Natural killer cell (primary cell): ENCODE results near the gene FCRLB. TPM values are rescaled to one million over a fixed set of nuclear protein-coding genes. Genes with fewer than 3 reads are reported as not detected.

Experiments used
- ATAC-seq, 3 donors: fragments of 150-1000 bp in 2 of 3; fragments of 200-7000 bp in 1 of 3; cut with Tn5 transposase; 1 replicate in 1 of 3; 2 replicates in 2 of 3; pipeline ENCODE4 v1.10.0; 2021; ENCODE audit warnings: mild to moderate bottlenecking in 2 of 3, moderate library complexity in 2 of 3
- DNase-seq, 2 donors: peaks; one replicate each; pipeline versions ENCODE4 v3.0.0 to v3.0.0-alpha.2; 2013 to 2021; ENCODE audit warnings: mixed read lengths in 1 of 2
- H3K27ac ChIP-seq: one replicate; pipeline ENCODE4 v1.5.1; 2013; ENCODE audit warnings: mild to moderate bottlenecking, low read length
- H3K27me3 ChIP-seq: one replicate; pipeline ENCODE4 v1.6.1; 2013; ENCODE audit warnings: low read length; ENCODE audit not compliant: control insufficient read depth, insufficient read depth
- H3K36me3 ChIP-seq: one replicate; pipeline ENCODE4 v1.6.1; 2013; ENCODE audit warnings: low read length; ENCODE audit not compliant: control insufficient read depth, insufficient read depth
- H3K4me1 ChIP-seq: one replicate; pipeline ENCODE4 v1.6.1; 2013; ENCODE audit warnings: low read length; ENCODE audit not compliant: control insufficient read depth, insufficient read depth
- H3K4me3 ChIP-seq: one replicate; pipeline ENCODE4 v1.5.1; 2013; ENCODE audit warnings: low read length
- H3K9me3 ChIP-seq: one replicate; pipeline ENCODE4 v1.6.1; 2013; ENCODE audit warnings: low read length; ENCODE audit not compliant: control insufficient read depth, insufficient read depth
- H3K27ac Mint-ChIP-seq, 2 donors: one replicate each; pipeline ENCODE4 v1.8.0; 2022; ENCODE audit warnings: mild to moderate bottlenecking in 2 of 2, mixed read lengths in 2 of 2, moderate library complexity in 1 of 2
- H3K27me3 Mint-ChIP-seq, 2 donors: one replicate each; pipeline ENCODE4 v1.8.0; 2022; ENCODE audit warnings: low read depth in 2 of 2, mixed read lengths in 2 of 2
- H3K36me3 Mint-ChIP-seq: one replicate; pipeline ENCODE4 v1.8.0; 2022; ENCODE audit warnings: mixed read lengths
- H3K4me1 Mint-ChIP-seq, 2 donors: one replicate each; pipeline ENCODE4 v1.8.0; 2022; ENCODE audit warnings: mixed read lengths in 2 of 2
- H3K4me3 Mint-ChIP-seq: one replicate; pipeline ENCODE4 v1.8.0; 2022; ENCODE audit warnings: mild to moderate bottlenecking, moderate library complexity, mixed read lengths
- H3K9me3 Mint-ChIP-seq, 2 donors: one replicate each; pipeline ENCODE4 v1.8.0; 2022; ENCODE audit warnings: mixed read lengths in 2 of 2
- WGBS: methylation state at CpG from one replicate; pipeline ENCODE4 v1.1.7; 2013; ENCODE audit warnings: missing lambda C conversion rate; ENCODE audit not compliant: insufficient coverage; 5-methylcytosine and 5-hydroxymethylcytosine counted together
- intact Hi-C: fragments of 100-400 bp; cut with micrococcal nuclease; formaldehyde crosslinking; loops from one replicate; pipeline ENCODE4 v1.14.2; 2022
- total RNA-seq, 4 donors: library from RNA; stranded (reverse); fragments of 120-200 nt in 1 of 4; gene quantifications; one replicate each; pipeline versions ENCODE4 v1.2.3 to v1.2.4, GENCODE V29; 2013 to 2022
- TF ChIP-seq, protein P1 (sequence below): fragments of 200-600 bp; IDR thresholded peaks from one replicate; pipeline ENCODE4 v1.8.0; 2022; ENCODE audit warnings: antibody characterized with exemption

The FCRLB gene
- total RNA-seq, 3 donors from 2014 or later (not counting 1 experiment from before 2014, with no cell fraction given) = 3.6 to 6.2 (median 5.2) TPM

DNA sequence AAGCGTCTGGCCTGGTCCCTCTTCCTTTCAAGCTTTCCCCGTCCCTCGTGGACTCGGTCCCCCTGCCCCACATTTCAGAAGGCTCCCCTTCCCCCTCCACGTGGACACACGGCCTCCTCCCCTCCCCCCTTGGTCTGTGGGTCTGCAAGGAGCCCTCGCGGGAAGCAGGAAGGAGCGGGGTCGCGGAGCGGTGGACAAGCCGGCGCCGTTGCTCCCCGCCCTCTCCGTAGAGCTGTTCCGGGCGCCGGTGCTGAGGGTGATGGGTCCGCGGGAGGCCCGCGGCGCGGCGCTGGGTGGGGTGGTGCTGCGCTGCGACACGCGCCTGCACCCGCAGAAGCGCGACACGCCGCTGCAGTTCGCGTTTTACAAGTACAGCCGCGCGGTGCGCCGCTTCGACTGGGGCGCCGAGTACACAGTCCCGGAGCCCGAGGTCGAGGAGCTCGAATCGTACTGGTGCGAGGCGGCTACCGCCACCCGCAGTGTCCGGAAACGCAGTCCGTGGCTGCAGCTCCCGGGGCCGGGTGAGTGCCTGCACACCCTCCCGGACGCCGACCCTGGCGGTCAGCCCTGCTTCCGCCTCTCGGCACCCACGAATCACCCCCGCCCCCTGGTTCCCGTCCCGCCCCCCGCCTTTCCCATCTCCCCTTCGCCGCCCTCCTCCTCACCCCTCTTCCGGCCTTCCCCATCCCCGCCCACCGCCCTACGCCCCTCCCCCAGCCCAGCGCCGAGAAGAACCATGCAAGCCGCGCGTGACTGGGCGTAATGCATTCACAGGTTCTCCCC lies 5.3 kb downstream of the FCRLB start:
- H3K4me1 ChIP-seq = peaks cover 51% of the 10 kb centered on the region
- Mint-ChIP-seq H3K27me3 (no peaks in the 10 kb centered on the region), H3K27ac (peak overlapping the region; percentile 98), H3K4me1 (peaks cover 65 to 83% of the 10 kb centered on the region in 2 donors), H3K4me3 (peak overlapping the region; percentile 100), H3K9me3 (no peaks in the 10 kb centered on the region), H3K36me3 (no peaks in the 10 kb centered on the region)
- TF ChIP-seq, protein P1, sequence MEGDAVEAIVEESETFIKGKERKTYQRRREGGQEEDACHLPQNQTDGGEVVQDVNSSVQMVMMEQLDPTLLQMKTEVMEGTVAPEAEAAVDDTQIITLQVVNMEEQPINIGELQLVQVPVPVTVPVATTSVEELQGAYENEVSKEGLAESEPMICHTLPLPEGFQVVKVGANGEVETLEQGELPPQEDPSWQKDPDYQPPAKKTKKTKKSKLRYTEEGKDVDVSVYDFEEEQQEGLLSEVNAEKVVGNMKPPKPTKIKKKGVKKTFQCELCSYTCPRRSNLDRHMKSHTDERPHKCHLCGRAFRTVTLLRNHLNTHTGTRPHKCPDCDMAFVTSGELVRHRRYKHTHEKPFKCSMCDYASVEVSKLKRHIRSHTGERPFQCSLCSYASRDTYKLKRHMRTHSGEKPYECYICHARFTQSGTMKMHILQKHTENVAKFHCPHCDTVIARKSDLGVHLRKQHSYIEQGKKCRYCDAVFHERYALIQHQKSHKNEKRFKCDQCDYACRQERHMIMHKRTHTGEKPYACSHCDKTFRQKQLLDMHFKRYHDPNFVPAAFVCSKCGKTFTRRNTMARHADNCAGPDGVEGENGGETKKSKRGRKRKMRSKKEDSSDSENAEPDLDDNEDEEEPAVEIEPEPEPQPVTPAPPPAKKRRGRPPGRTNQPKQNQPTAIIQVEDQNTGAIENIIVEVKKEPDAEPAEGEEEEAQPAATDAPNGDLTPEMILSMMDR = no peak
- H3K27ac ChIP-seq = peak overlapping the region; percentile 79
- under 1% methylated on average over 80 of the region's 83 CpGs for WGBS
- DNase-seq = peak; percentile 76 to 85
- no peaks in the 10 kb centered on the region for H3K27me3 ChIP-seq
- peak; percentile 65 to 79 (median 70) for ATAC-seq
- H3K9me3 ChIP-seq = no peaks in the 10 kb centered on the region
- intact Hi-C loops = loop anchor here (1.0 to 10.0 kb wide), 2 partner anchors 12 to 182 kb away; partner anchors contain the start of gene FCGR3A
- peak overlapping the region; percentile 63 for H3K4me3 ChIP-seq
- no peaks in the 10 kb centered on the region for H3K36me3 ChIP-seq

DNA sequence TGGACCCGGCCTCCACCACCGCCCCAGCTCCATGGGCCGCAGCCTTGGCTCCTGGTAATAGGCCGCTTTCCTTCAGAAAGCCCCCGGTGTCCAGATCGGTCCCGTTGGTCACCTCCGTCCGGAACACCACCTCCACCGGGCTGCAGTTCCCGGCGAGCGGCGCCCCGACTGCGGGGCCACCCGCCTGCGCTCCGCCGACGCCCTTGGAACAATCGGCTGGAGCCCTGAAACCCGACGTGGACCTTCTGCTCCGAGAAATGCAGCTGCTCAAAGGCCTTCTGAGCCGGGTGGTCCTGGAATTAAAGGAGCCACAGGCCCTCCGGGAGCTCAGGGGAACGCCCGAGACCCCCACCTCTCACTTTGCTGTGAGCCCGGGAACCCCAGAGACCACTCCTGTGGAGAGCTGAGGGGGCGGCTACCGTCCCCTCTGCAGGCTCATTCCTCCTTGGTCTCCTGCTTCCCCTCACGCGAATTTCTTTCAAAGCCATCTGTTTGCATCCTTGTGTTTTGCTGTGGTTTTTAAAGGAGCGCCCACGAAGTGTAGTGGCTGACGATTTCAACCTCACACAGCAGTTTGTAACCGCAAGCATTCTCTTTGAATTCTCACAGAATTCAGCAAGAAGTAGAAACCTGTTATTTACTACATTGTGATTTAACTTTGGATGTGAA lies 6.0 kb downstream of the FCRLB start:
- H3K4me1 ChIP-seq = peaks cover 46% of the 10 kb centered on the region
- no peaks in the 10 kb centered on the region for H3K36me3 ChIP-seq
- peak overlapping the region; percentile 79 for H3K27ac ChIP-seq
- Mint-ChIP-seq H3K4me1 (peaks cover 64 to 77% of the 10 kb centered on the region in 2 donors), H3K27ac (peak overlapping the region; percentile 98), H3K36me3 (no peaks in the 10 kb centered on the region), H3K9me3 (no peaks in the 10 kb centered on the region), H3K27me3 (no peaks in the 10 kb centered on the region), H3K4me3 (peak overlapping the region; percentile 100)
- H3K9me3 ChIP-seq = no peaks in the 10 kb centered on the region
- peak overlapping the region; percentile 63 for H3K4me3 ChIP-seq
- ATAC-seq = peak; percentile 3 to 17 (median 9)
- peak; percentile 40 to 82 for DNase-seq
- TF ChIP-seq, protein P1 = no peak
- WGBS = under 1% methylated on average over 38 of the region's 38 CpGs
- no peaks in the 10 kb centered on the region for H3K27me3 ChIP-seq
- intact Hi-C loops = loop anchor here (1.0 to 10.0 kb wide), 2 partner anchors 11 to 183 kb away; partner anchors contain the start of gene FCGR3A

DNA sequence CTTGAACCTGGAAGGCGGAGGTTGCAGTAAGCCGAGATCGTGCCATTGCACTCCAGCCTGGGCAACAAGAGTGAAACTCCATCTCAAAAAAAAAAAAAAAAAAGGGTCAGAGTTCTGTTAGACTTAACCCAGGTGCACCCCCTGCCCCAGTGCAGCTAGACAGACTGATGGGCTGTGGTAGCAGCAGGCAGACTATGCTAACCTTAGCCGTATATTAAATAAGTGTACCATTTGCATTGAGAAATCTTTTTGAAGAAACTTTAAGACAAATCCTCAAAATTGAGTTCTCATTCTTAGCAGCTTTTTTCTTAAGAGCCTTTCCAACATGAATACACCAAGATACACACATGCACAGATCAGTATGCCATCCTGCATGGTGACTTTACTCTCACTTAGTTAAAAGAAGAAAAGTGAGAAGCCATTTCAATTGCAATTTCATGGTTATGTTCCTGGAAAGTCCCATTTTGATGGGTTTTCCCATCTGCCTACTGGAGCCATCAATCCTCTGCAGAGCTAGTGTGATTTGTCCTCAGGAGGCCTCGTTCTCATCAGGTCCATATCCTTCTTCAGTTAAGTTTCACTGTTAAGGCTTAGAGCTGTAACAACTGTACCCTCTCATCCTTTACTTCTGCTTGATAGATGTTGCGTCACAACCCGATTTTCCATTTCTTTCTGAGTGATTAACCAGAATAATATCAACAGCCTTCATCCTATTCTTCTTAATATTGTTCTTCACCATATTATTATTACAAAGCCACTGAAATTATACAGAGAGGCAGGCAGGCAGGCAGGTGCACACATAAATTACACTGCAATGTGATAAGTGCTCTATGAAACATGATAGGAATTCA lies 7.3 kb downstream of the FCRLB start:
- no peaks in the 10 kb centered on the region for H3K27me3 ChIP-seq

More for the DNA sequence above, 7.3 kb downstream of the FCRLB start:
- no peaks in the 10 kb centered on the region for H3K36me3 ChIP-seq
- H3K27ac ChIP-seq = no peak overlapping the region
- H3K27ac Mint-ChIP-seq = peak overlapping the region; percentile 98
- no peaks in the 10 kb centered on the region for H3K9me3 ChIP-seq
- peaks cover 64 to 65% of the 10 kb centered on the region in 2 donors for H3K4me1 Mint-ChIP-seq
- no peaks in the 10 kb centered on the region for H3K27me3 Mint-ChIP-seq
- peak overlapping the region; percentile 100 for H3K4me3 Mint-ChIP-seq
- no peak for ATAC-seq
- no peaks in the 10 kb centered on the region for H3K36me3 Mint-ChIP-seq
- peaks cover 44% of the 10 kb centered on the region for H3K4me1 ChIP-seq
- intact Hi-C loops = loop anchor here (10.0 kb wide), 1 partner anchor 184 kb away; the partner anchor contains the start of gene FCGR3A
- TF ChIP-seq, protein P1 = no peak
- H3K9me3 Mint-ChIP-seq = no peaks in the 10 kb centered on the region
- DNase-seq = peak in 1 of 2 donors; percentile 39
- WGBS = 70% methylated on average over 4 of the region's 7 CpGs
- H3K4me3 ChIP-seq = no peak overlapping the region
